ENCODE measurements around the gene MR1.

The MR1 gene

GRCh38 chr1:181061891-181062835 is 28.4 kb downstream of the MR1 start:
- FAIRE-seq (peak; percentile 92), DNase-seq (ENCODE audit: extremely low spot score, insufficient read length, low read depth) (no peak)

GRCh38 chr1:181062836-181063428 is 29.1 kb downstream of the MR1 start:
- no peak for DNase-seq (ENCODE audit: extremely low spot score, insufficient read length, low read depth)
- FAIRE-seq = no peak

- no peak for FAIRE-seq
Observed at GRCh38 chr1:181064011-181064623, 30.3 kb downstream of the MR1 start.

GRCh38 chr1:181064702-181065101 is 30.9 kb downstream of the MR1 start:
- no peak for FAIRE-seq

More at GRCh38 chr1:181064011-181064623, 30.3 kb downstream of the MR1 start:
- no peak for DNase-seq (ENCODE audit: extremely low spot score, insufficient read length, low read depth)

GRCh38 chr1:181073638-181074037 is 39.9 kb downstream of the MR1 start:
- DNase-seq (ENCODE audit: extremely low spot score, insufficient read length, low read depth) (no peak), FAIRE-seq (no peak)

More at GRCh38 chr1:181064702-181065101, 30.9 kb downstream of the MR1 start:
- DNase-seq (ENCODE audit: extremely low spot score, insufficient read length, low read depth) = no peak

- FAIRE-seq (no peak), DNase-seq (ENCODE audit: extremely low spot score, insufficient read length, low read depth) (no peak)
Observed at GRCh38 chr1:181075766-181076350, 42.1 kb downstream of the MR1 start.

GRCh38 chr1:181076852-181077251 is 43.1 kb downstream of the MR1 start:
- DNase-seq (ENCODE audit: extremely low spot score, insufficient read length, low read depth) (no peak), FAIRE-seq (no peak)

GRCh38 chr1:181077576-181078242 is 43.9 kb downstream of the MR1 start:
- FAIRE-seq (no peak), DNase-seq (ENCODE audit: extremely low spot score, insufficient read length, low read depth) (no peak)

- FAIRE-seq (peak; percentile 12), DNase-seq (ENCODE audit: extremely low spot score, insufficient read length, low read depth) (no peak)
Observed at GRCh38 chr1:181079382-181079781, 45.6 kb downstream of the MR1 start.

- no peak for DNase-seq (ENCODE audit: extremely low spot score, insufficient read length, low read depth)
- no peak for FAIRE-seq
Observed at GRCh38 chr1:181079920-181080319, 46.1 kb downstream of the MR1 start.

- no peak for DNase-seq (ENCODE audit: extremely low spot score, insufficient read length, low read depth)
- FAIRE-seq = no peak
Observed at GRCh38 chr1:181080556-181080955, 46.8 kb downstream of the MR1 start.

GRCh38 chr1:181081395-181081794 is 47.6 kb downstream of the MR1 start:
- DNase-seq (ENCODE audit: extremely low spot score, insufficient read length, low read depth) (no peak), FAIRE-seq (no peak)

GRCh38 chr1:181083842-181084605 is 50.2 kb downstream of the MR1 start:
- peak; percentile 87 for FAIRE-seq
- DNase-seq (ENCODE audit: extremely low spot score, insufficient read length, low read depth) = no peak

- no peak for FAIRE-seq
- DNase-seq (ENCODE audit: extremely low spot score, insufficient read length, low read depth) = no peak
Observed at GRCh38 chr1:181084606-181084969, 50.8 kb downstream of the MR1 start.

GRCh38 chr1:181086091-181086490 is 52.3 kb downstream of the MR1 start:
- no peak for FAIRE-seq
- no peak for DNase-seq (ENCODE audit: extremely low spot score, insufficient read length, low read depth)

GRCh38 chr1:181086926-181087325 is 53.1 kb downstream of the MR1 start:
- FAIRE-seq (no peak), DNase-seq (ENCODE audit: extremely low spot score, insufficient read length, low read depth) (no peak)

- FAIRE-seq (peak; percentile 35), DNase-seq (ENCODE audit: extremely low spot score, insufficient read length, low read depth) (no peak)
Observed at GRCh38 chr1:181087400-181087901, 53.7 kb downstream of the MR1 start.

- FAIRE-seq = peak; percentile 87
- DNase-seq (ENCODE audit: extremely low spot score, insufficient read length, low read depth) = peak; percentile 87
Observed at GRCh38 chr1:181088079-181089016, 54.6 kb downstream of the MR1 start, which contains the start of gene IER5. Gene IER5, plus strand, starts transcription at chr1:181088700. Its CDS starts 203 bp downstream, at chr1:181088903.
